Measurements from ENCODE around the gene NIPAL3.

The NIPAL3 gene

GRCh38 chr1:24500448-24501048 is 84.9 kb downstream of the NIPAL3 start:
- Histone ChIP-seq H3K36me3 (no peaks in the 10 kb centered on the region), H3K9ac (no peak overlapping the region), H4K20me1 (no peaks in the 10 kb centered on the region; the same call in 1 of the 2 replicates), H3K4me2 (peak overlapping the region; percentile 94), H3K27ac (no peak overlapping the region), H3K4me1 (peaks cover 22% of the 10 kb centered on the region), H3K4me3 (no peak overlapping the region), H3K27me3 (peaks cover 39% of the 10 kb centered on the region), H3K9me3 (peaks cover 3% of the 10 kb centered on the region; the same call in 1 of the 2 replicates)
- TF ChIP-seq Cebpa-rat (IDR thresholded peaks at IDR 0.05), result no peak

- no peak overlapping the region for H3K9ac ChIP-seq
- H3K4me3 ChIP-seq, result peak overlapping the region; percentile 78
- H3K27me3 ChIP-seq, result peaks cover 44% of the 10 kb centered on the region
- H3K4me2 ChIP-seq, result peak overlapping the region; percentile 94
- no peaks in the 10 kb centered on the region for H3K36me3 ChIP-seq
- no peak for TF ChIP-seq Cebpa-rat (IDR thresholded peaks at IDR 0.05)
- H4K20me1 ChIP-seq, result no peaks in the 10 kb centered on the region; the same call in 1 of the 2 replicates
- H3K27ac ChIP-seq, result no peak overlapping the region
- H3K9me3 ChIP-seq, result no peaks in the 10 kb centered on the region
- H3K4me1 ChIP-seq, result peaks cover 22% of the 10 kb centered on the region
Measured at GRCh38 chr1:24501371-24502064, 85.9 kb downstream of the NIPAL3 start.

- Histone ChIP-seq H3K9ac (peak overlapping the region; percentile 71), H3K27ac (no peak overlapping the region), H3K4me2 (peak overlapping the region; percentile 94), H3K4me3 (peak overlapping the region; percentile 78), H3K36me3 (no peaks in the 10 kb centered on the region), H4K20me1 (no peaks in the 10 kb centered on the region; the same call in 1 of the 2 replicates), H3K9me3 (no peaks in the 10 kb centered on the region), H3K4me1 (peaks cover 22% of the 10 kb centered on the region), H3K27me3 (peaks cover 44% of the 10 kb centered on the region)
- TF ChIP-seq Cebpa-rat (IDR thresholded peaks at IDR 0.05), result no peak
Measured at GRCh38 chr1:24502065-24502708, 86.6 kb downstream of the NIPAL3 start.

- H3K4me1 ChIP-seq, result peaks cover 22% of the 10 kb centered on the region
- H4K20me1 ChIP-seq, result no peaks in the 10 kb centered on the region; the same call in 1 of the 2 replicates
- no peaks in the 10 kb centered on the region for H3K36me3 ChIP-seq
- H3K9ac ChIP-seq, result peak within 1 kb of the TSS; percentile 71
- peak within 1 kb of the TSS; percentile 94 for H3K4me2 ChIP-seq
- H3K27me3 ChIP-seq, result peaks cover 44% of the 10 kb centered on the region
- H3K9me3 ChIP-seq, result no peaks in the 10 kb centered on the region
- H3K4me3 ChIP-seq, result peak within 1 kb of the TSS; percentile 78
- H3K27ac ChIP-seq, result no peak within 1 kb of the TSS
- TF ChIP-seq Cebpa-rat (IDR thresholded peaks at IDR 0.05), result no peak
Measured at GRCh38 chr1:24502709-24503058, 87.1 kb downstream of the NIPAL3 start, which contains the start of gene RCAN3. Gene RCAN3 (plus strand): TSS chr1:24502836. CDS start chr1:24514373, 11,537 bp downstream.

- no peak overlapping the region for H3K9ac ChIP-seq
- no peaks in the 10 kb centered on the region; the same call in 1 of the 2 replicates for H4K20me1 ChIP-seq
- H3K36me3 ChIP-seq, result no peaks in the 10 kb centered on the region
- H3K4me1 ChIP-seq, result peaks cover 22% of the 10 kb centered on the region
- no peak for TF ChIP-seq Cebpa-rat (IDR thresholded peaks at IDR 0.05)
- no peaks in the 10 kb centered on the region for H3K9me3 ChIP-seq
- H3K4me2 ChIP-seq, result peak overlapping the region; percentile 94
- H3K27ac ChIP-seq, result no peak overlapping the region
- peak overlapping the region; percentile 78 for H3K4me3 ChIP-seq
- H3K27me3 ChIP-seq, result peaks cover 44% of the 10 kb centered on the region
Measured at GRCh38 chr1:24503059-24503751, 87.6 kb downstream of the NIPAL3 start.

- Histone ChIP-seq H4K20me1 (no peaks in the 10 kb centered on the region; the same call in 1 of the 2 replicates), H3K9me3 (no peaks in the 10 kb centered on the region), H3K27ac (no peak overlapping the region), H3K4me2 (no peak overlapping the region), H3K4me3 (no peak overlapping the region), H3K4me1 (peaks cover 22% of the 10 kb centered on the region), H3K27me3 (peaks cover 44% of the 10 kb centered on the region), H3K9ac (no peak overlapping the region), H3K36me3 (no peaks in the 10 kb centered on the region)
- no peak for TF ChIP-seq Cebpa-rat (IDR thresholded peaks at IDR 0.05)
Measured at GRCh38 chr1:24503870-24504523, 88.4 kb downstream of the NIPAL3 start.

- H3K4me3 ChIP-seq, result no peak overlapping the region
- TF ChIP-seq Cebpa-rat (IDR thresholded peaks at IDR 0.05), result no peak
- H3K9ac ChIP-seq, result no peak overlapping the region
- H3K9me3 ChIP-seq, result no peaks in the 10 kb centered on the region
- peaks cover 44% of the 10 kb centered on the region for H3K27me3 ChIP-seq
- H3K4me2 ChIP-seq, result no peak overlapping the region
- peaks cover 22% of the 10 kb centered on the region for H3K4me1 ChIP-seq
- no peak overlapping the region for H3K27ac ChIP-seq
- no peaks in the 10 kb centered on the region for H3K36me3 ChIP-seq
- H4K20me1 ChIP-seq, result no peaks in the 10 kb centered on the region; the same call in 1 of the 2 replicates
Measured at GRCh38 chr1:24504560-24504959, 89.0 kb downstream of the NIPAL3 start.

- H3K4me2 ChIP-seq, result no peak overlapping the region
- H3K4me1 ChIP-seq, result peaks cover 19% of the 10 kb centered on the region
- no peak overlapping the region for H3K9ac ChIP-seq
- no peak overlapping the region for H3K27ac ChIP-seq
- no peak for TF ChIP-seq Cebpa-rat (IDR thresholded peaks at IDR 0.05)
- H3K36me3 ChIP-seq, result no peaks in the 10 kb centered on the region
- H3K9me3 ChIP-seq, result no peaks in the 10 kb centered on the region
- H3K4me3 ChIP-seq, result no peak overlapping the region
- peaks cover 44% of the 10 kb centered on the region for H3K27me3 ChIP-seq
- no peaks in the 10 kb centered on the region; the same call in 1 of the 2 replicates for H4K20me1 ChIP-seq
Measured at GRCh38 chr1:24505816-24506215, 90.2 kb downstream of the NIPAL3 start.

Measured in BLaER1 (cell line).